ENCODE data around the gene SRRM3.
A peak's percentile ranks its signal among the peaks of the same experiment; 100 is the strongest.
"Not testable (repeated sequence)": the region's sequence is repeated elsewhere in the genome, so short reads cannot be mapped to it uniquely, and the experiment has no call there.

Gene SRRM3

GRCh38 chr7:76187272-76187671 is 14.4 kb upstream of the SRRM3 start:
- no peak for DNase-seq (ENCODE audit: low read depth in 2 of 2)

GRCh38 chr7:76189276-76189675 is 12.4 kb upstream of the SRRM3 start:
- no peak for DNase-seq (ENCODE audit: low read depth in 2 of 2)

- no peak for DNase-seq (ENCODE audit: low read depth in 2 of 2)
Measured at GRCh38 chr7:76191783-76192240, 9.9 kb upstream of the SRRM3 start.

- DNase-seq (ENCODE audit: low read depth in 2 of 2): no peak
Measured at GRCh38 chr7:76193466-76193865, 8.2 kb upstream of the SRRM3 start.

GRCh38 chr7:76193883-76194282 is 7.8 kb upstream of the SRRM3 start:
- DNase-seq (ENCODE audit: low read depth in 2 of 2): no peak

- DNase-seq (ENCODE audit: low read depth in 2 of 2): no peak
Measured at GRCh38 chr7:76196786-76197185, 4.9 kb upstream of the SRRM3 start.

- no peak for DNase-seq (ENCODE audit: low read depth in 2 of 2)
Measured at GRCh38 chr7:76198202-76198601, 3.5 kb upstream of the SRRM3 start.

- no peak for DNase-seq (ENCODE audit: low read depth in 2 of 2)
Measured at GRCh38 chr7:76202666-76203030, 952 bp downstream of the SRRM3 start.

- no peak for DNase-seq (ENCODE audit: low read depth in 2 of 2)
Measured at GRCh38 chr7:76204147-76204546, 2.5 kb downstream of the SRRM3 start.

GRCh38 chr7:76206633-76207032 is 4.9 kb downstream of the SRRM3 start:
- no peak for DNase-seq (ENCODE audit: low read depth in 2 of 2)

- DNase-seq (ENCODE audit: low read depth in 2 of 2): no peak
Measured at GRCh38 chr7:76209310-76209709, 7.6 kb downstream of the SRRM3 start.

- DNase-seq (ENCODE audit: low read depth in 2 of 2): no peak
Measured at GRCh38 chr7:76211216-76211615, 9.5 kb downstream of the SRRM3 start.

- DNase-seq (ENCODE audit: low read depth in 2 of 2): not testable (repeated sequence)
Measured at GRCh38 chr7:76215349-76215748, 13.7 kb downstream of the SRRM3 start.

- DNase-seq (ENCODE audit: low read depth in 2 of 2): no peak
Measured at GRCh38 chr7:76216381-76217082, 14.8 kb downstream of the SRRM3 start.

- no peak for DNase-seq (ENCODE audit: low read depth in 2 of 2)
Measured at GRCh38 chr7:76217942-76218566, 16.4 kb downstream of the SRRM3 start.

GRCh38 chr7:76220185-76221057 is 18.7 kb downstream of the SRRM3 start:
- no peak for DNase-seq (ENCODE audit: low read depth in 2 of 2)

- no peak for DNase-seq (ENCODE audit: low read depth in 2 of 2)
Measured at GRCh38 chr7:76222333-76222732, 20.6 kb downstream of the SRRM3 start.

GRCh38 chr7:76222839-76223238 is 21.1 kb downstream of the SRRM3 start:
- no peak for DNase-seq (ENCODE audit: low read depth in 2 of 2)

GRCh38 chr7:76223286-76223972 is 21.7 kb downstream of the SRRM3 start:
- no peak for DNase-seq (ENCODE audit: low read depth in 2 of 2)

GRCh38 chr7:76224695-76225094 is 23.0 kb downstream of the SRRM3 start:
- DNase-seq (ENCODE audit: low read depth in 2 of 2): no peak

- peak; percentile 8 to 13 for DNase-seq (ENCODE audit: low read depth in 2 of 2)
Measured at GRCh38 chr7:76225379-76225778, 23.7 kb downstream of the SRRM3 start.

- DNase-seq (ENCODE audit: low read depth in 2 of 2): no peak
Measured at GRCh38 chr7:76225951-76226350, 24.3 kb downstream of the SRRM3 start.
